ENCODE measurements around the gene SLC14A1. TPM values are rescaled to one million over a fixed set of nuclear protein-coding genes. Genes with fewer than 3 reads are reported as not detected.

The SLC14A1 gene
- total and polyA plus RNA-seq, 7 experiments from 2014 or later = 0.97 to 12.9 (median 3.2) TPM

DNA sequence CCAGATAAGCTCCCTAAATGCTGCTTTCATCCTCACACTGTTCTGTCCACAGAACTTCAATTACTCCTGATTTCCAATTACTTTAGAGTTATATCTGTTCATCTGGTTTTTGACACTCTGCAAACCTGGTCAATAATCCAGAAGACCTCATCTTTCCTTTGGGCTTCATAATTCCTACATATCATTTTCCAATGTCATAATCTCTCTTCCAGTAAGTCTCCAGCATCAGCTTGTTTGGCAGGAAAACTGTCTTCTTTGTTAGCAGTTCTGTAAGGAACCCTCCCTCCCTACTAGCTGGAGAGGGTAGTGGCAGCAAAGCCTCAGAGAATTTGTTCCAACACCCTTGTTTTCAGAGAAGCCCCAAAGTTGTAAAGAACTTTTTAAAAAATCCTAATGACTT is 11.9 kb upstream of the SLC14A1 start:
- Mint-ChIP-seq H3K4me3 (no peak overlapping the region), H3K27ac (no peak overlapping the region), H3K36me3 (peaks cover 7 to 28% (median 22%) of the 10 kb centered on the region in 5 donors), H3K9me3 (peaks cover 6 to 36% (median 16%) of the 10 kb centered on the region in 11 donors), H3K27me3 (peaks cover 0 to 9% (median 0%) of the 10 kb centered on the region in 5 donors), H3K4me1 (peaks cover 0 to 5% (median 0%) of the 10 kb centered on the region in 7 donors)
- CTCF ChIA-PET = no interaction called here
- Histone ChIP-seq H3K36me3 (ENCODE audit: control insufficient read depth in 2 of 3, insufficient read depth in 3 of 3, low read length in 3 of 3) (no peaks in the 10 kb centered on the region), H3K4me3 (ENCODE audit: low read length) (no peak overlapping the region), H3K27me3 (ENCODE audit: control insufficient read depth in 2 of 2, insufficient read depth in 2 of 2, low read length in 2 of 2) (no peaks in the 10 kb centered on the region), H3K9me3 (ENCODE audit: control insufficient read depth in 2 of 3, low read length in 3 of 3) (peaks cover 0 to 15% (median 0%) of the 10 kb centered on the region in 3 experiments), H3K27ac (ENCODE audit: low read depth, low read length) (no peak overlapping the region), H3K4me1 (ENCODE audit: control insufficient read depth in 2 of 2, insufficient read depth in 2 of 2, low read length in 2 of 2) (no peaks in the 10 kb centered on the region)
- no peak for ATAC-seq
- intact Hi-C loops (cut with micrococcal nuclease) = no loop called here
- no peak for DNase-seq
- POLR2A ChIA-PET = no interaction called here

DNA sequence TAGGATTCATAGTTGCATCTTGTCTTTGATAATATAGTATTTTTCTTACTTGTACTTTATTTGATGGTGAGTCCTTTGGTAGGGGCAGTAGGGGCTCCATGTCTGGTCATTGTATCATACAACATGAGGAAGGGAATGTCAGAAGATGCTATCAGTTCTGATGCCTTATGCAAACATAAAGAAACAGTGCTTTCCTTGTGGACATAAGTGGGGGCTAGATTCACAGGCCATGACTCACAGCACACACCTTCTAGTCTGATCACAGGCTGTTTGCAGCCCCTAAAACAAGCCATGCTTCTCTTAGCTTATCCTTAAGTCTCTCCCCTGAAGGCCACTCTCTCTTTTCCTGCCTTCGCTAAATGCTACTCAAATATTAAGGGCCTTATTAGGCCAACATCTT is 10.7 kb upstream of the SLC14A1 start:
- no peak for DNase-seq
- Histone ChIP-seq H3K27me3 (ENCODE audit: control insufficient read depth in 2 of 2, insufficient read depth in 2 of 2, low read length in 2 of 2) (no peaks in the 10 kb centered on the region), H3K9me3 (ENCODE audit: control insufficient read depth in 2 of 3, low read length in 3 of 3) (peaks cover 0 to 8% (median 0%) of the 10 kb centered on the region in 3 experiments), H3K4me3 (ENCODE audit: low read length) (no peak overlapping the region), H3K27ac (ENCODE audit: low read depth, low read length) (no peak overlapping the region), H3K36me3 (ENCODE audit: control insufficient read depth in 2 of 3, insufficient read depth in 3 of 3, low read length in 3 of 3) (no peaks in the 10 kb centered on the region), H3K4me1 (ENCODE audit: control insufficient read depth in 2 of 2, insufficient read depth in 2 of 2, low read length in 2 of 2) (no peaks in the 10 kb centered on the region)
- intact Hi-C loops (cut with micrococcal nuclease) = no loop called here
- H3K27ac Mint-ChIP-seq = no peak overlapping the region
- peaks cover 0 to 5% (median 0%) of the 10 kb centered on the region in 7 donors for H3K4me1 Mint-ChIP-seq
- H3K27me3 Mint-ChIP-seq = peaks cover 0 to 15% (median 0%) of the 10 kb centered on the region in 5 donors
- no peak for ATAC-seq
- H3K4me3 Mint-ChIP-seq = no peak overlapping the region
- peaks cover 2 to 28% (median 12%) of the 10 kb centered on the region in 11 donors for H3K9me3 Mint-ChIP-seq
- ChIA-PET CTCF (no interaction called here), POLR2A (no interaction called here)
- H3K36me3 Mint-ChIP-seq = peaks cover 5 to 22% (median 15%) of the 10 kb centered on the region in 5 donors

DNA sequence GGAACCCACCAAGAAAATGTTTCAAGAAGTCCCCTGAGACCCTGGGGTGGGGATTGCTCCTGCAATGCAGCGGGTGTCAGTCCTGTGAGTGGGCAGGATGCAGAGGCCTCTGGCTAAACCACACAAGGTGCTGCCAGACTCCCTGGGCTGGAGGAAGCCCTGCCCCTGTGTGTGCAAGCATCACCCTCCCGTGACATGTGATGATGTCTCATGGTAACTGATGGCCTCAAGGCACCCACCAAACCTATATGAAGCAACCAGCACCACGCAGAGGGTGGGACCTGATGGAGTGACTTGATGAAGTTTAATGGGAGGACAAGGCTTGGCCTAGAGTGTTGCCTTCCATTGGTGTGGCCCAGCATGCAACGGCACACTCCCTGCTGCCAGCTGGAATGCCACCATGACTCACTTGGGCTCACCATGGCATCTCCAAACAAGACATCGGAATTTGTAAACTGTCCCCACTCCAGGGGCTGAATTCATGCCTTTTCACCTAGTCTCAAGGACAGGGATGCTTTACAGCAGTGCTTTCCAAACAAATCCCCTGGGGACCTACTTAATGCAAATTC is 8.7 kb upstream of the SLC14A1 start:
- Histone ChIP-seq H3K4me1 (ENCODE audit: control insufficient read depth in 2 of 2, insufficient read depth in 2 of 2, low read length in 2 of 2) (no peaks in the 10 kb centered on the region), H3K36me3 (ENCODE audit: control insufficient read depth in 2 of 3, insufficient read depth in 3 of 3, low read length in 3 of 3) (no peaks in the 10 kb centered on the region), H3K27ac (ENCODE audit: low read depth, low read length) (no peak overlapping the region), H3K4me3 (ENCODE audit: low read length) (no peak overlapping the region), H3K27me3 (ENCODE audit: control insufficient read depth in 2 of 2, insufficient read depth in 2 of 2, low read length in 2 of 2) (no peaks in the 10 kb centered on the region), H3K9me3 (ENCODE audit: control insufficient read depth in 2 of 3, low read length in 3 of 3) (no peaks in the 10 kb centered on the region)
- peaks cover 0 to 12% (median 5%) of the 10 kb centered on the region in 5 donors for H3K36me3 Mint-ChIP-seq
- H3K9me3 Mint-ChIP-seq = peaks cover 0 to 9% (median 5%) of the 10 kb centered on the region in 11 donors
- CTCF ChIA-PET = no interaction called here
- POLR2A ChIA-PET = no interaction called here
- no peak overlapping the region for H3K27ac Mint-ChIP-seq
- ATAC-seq (no peak), DNase-seq (no peak)
- intact Hi-C loops (cut with micrococcal nuclease) = no loop called here
- H3K4me3 Mint-ChIP-seq = no peak overlapping the region
- peaks cover 0 to 17% (median 0%) of the 10 kb centered on the region in 5 donors for H3K27me3 Mint-ChIP-seq
- peaks cover 0 to 5% (median 0%) of the 10 kb centered on the region in 7 donors for H3K4me1 Mint-ChIP-seq

DNA sequence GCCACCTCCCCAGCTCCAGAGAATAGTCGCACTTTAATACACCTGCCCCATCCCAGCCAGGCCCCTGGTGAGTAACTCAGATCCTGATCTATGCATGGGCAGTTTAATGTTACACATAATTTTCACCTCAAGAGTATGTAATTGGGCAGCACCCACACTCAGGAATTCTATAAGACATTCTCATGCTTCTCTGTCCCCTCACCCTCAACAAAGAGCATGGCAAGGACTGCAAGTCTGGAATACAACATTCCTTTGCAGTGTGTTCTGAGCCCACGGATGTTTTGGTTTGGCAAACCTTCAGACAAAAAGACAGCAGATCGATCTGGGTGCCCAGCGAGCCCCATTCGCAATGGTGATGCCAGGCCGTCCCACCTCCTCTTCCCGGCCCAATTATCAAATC is 4.9 kb upstream of the SLC14A1 start:
- H3K36me3 ChIP-seq (ENCODE audit: control insufficient read depth in 2 of 3, insufficient read depth in 3 of 3, low read length in 3 of 3) = no peaks in the 10 kb centered on the region
- H3K36me3 Mint-ChIP-seq = peaks cover 0 to 7% (median 0%) of the 10 kb centered on the region in 5 donors
- DNase-seq = no peak
- no peaks in the 10 kb centered on the region for H3K27me3 ChIP-seq (ENCODE audit: control insufficient read depth in 2 of 2, insufficient read depth in 2 of 2, low read length in 2 of 2)
- intact Hi-C loops (cut with micrococcal nuclease) = no loop called here
- no peaks in the 10 kb centered on the region for H3K9me3 ChIP-seq (ENCODE audit: control insufficient read depth in 2 of 3, low read length in 3 of 3)
- ATAC-seq = no peak
- CTCF ChIA-PET = no interaction called here
- H3K4me1 Mint-ChIP-seq = peaks cover 0 to 10% (median 0%) of the 10 kb centered on the region in 7 donors
- no peaks in the 10 kb centered on the region for H3K9me3 Mint-ChIP-seq
- POLR2A ChIA-PET = no interaction called here
- no peak overlapping the region for H3K27ac Mint-ChIP-seq
- H3K27ac ChIP-seq (ENCODE audit: low read depth, low read length) = no peak overlapping the region
- no peak overlapping the region for H3K4me3 Mint-ChIP-seq
- no peaks in the 10 kb centered on the region for H3K4me1 ChIP-seq (ENCODE audit: control insufficient read depth in 2 of 2, insufficient read depth in 2 of 2, low read length in 2 of 2)
- H3K4me3 ChIP-seq (ENCODE audit: low read length) = no peak overlapping the region
- peaks cover 0 to 34% (median 0%) of the 10 kb centered on the region in 5 donors for H3K27me3 Mint-ChIP-seq

DNA sequence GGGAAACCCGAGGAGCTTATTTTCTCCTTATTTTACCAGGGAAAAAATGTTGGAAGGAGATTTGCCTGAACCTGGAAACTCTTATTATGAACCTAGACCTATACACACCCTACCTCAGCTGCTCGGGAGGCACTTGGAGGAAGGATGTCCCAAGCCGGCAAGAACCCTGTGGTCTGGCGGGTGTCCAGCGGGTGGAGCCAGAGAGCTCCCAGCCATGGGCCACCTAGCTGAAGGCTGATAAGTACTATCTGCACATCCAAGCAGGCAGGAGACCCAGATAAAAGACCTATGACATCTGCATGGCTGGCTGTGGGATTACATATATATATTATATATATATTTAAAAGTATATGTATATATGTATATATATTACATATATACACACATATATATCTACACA is 1.1 kb upstream of the SLC14A1 start:
- peaks cover 0 to 35% (median 0%) of the 10 kb centered on the region in 5 donors for H3K27me3 Mint-ChIP-seq
- DNase-seq (peak in 8 of 9 donors; percentile 7 to 74 (median 40)), ATAC-seq (peak; percentile 90)
- Histone ChIP-seq H3K27ac (ENCODE audit: low read depth, low read length) (no peak overlapping the region), H3K27me3 (ENCODE audit: control insufficient read depth in 2 of 2, insufficient read depth in 2 of 2, low read length in 2 of 2) (no peaks in the 10 kb centered on the region), H3K4me3 (ENCODE audit: low read length) (no peak overlapping the region), H3K36me3 (ENCODE audit: control insufficient read depth in 2 of 3, insufficient read depth in 3 of 3, low read length in 3 of 3) (no peaks in the 10 kb centered on the region), H3K9me3 (ENCODE audit: control insufficient read depth in 2 of 3, low read length in 3 of 3) (no peaks in the 10 kb centered on the region), H3K4me1 (ENCODE audit: control insufficient read depth in 2 of 2, insufficient read depth in 2 of 2, low read length in 2 of 2) (no peaks in the 10 kb centered on the region)
- peaks cover 0 to 15% (median 0%) of the 10 kb centered on the region in 7 donors for H3K4me1 Mint-ChIP-seq
- H3K4me3 Mint-ChIP-seq = no peak overlapping the region
- H3K27ac Mint-ChIP-seq = no peak overlapping the region
- peaks cover 0 to 7% (median 0%) of the 10 kb centered on the region in 5 donors for H3K36me3 Mint-ChIP-seq
- intact Hi-C loops (cut with micrococcal nuclease) = loop anchor here (1.0 to 5.0 kb wide), 7 partner anchors 36 to 350 kb away; no protein-coding TSS in a partner anchor
- ChIA-PET CTCF (interaction anchor here (0.9 to 4.1 kb wide), 3 partner anchors 8 to 352 kb away, joined by 3 to 20 read pairs (median 4); no protein-coding TSS in a partner anchor), POLR2A (no interaction called here)
- H3K9me3 Mint-ChIP-seq = no peaks in the 10 kb centered on the region

DNA sequence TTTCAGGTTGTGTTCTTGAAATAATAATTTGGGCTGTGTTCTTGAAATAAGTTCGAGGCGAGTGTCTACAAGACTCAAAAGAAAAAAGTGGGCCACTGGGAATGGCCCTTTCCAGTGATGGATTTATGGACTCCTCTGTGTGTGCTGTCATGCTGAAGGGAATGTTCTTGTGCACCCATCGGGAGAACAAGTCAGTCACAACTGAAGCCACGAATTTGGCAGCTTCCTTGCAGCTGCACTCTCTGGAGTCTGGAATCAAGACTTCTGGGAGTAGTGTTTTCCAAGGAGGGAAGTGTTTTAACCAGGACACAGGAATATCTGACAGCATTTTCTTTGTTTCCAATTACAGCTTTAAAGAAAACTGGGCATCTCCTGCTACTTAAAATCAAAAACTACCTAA is 620 bp downstream of the SLC14A1 start:
- no peak overlapping the region for H3K27ac Mint-ChIP-seq
- Histone ChIP-seq H3K4me3 (ENCODE audit: low read length) (no peak overlapping the region), H3K27ac (ENCODE audit: low read depth, low read length) (no peak overlapping the region), H3K27me3 (ENCODE audit: control insufficient read depth in 2 of 2, insufficient read depth in 2 of 2, low read length in 2 of 2) (no peaks in the 10 kb centered on the region), H3K9me3 (ENCODE audit: control insufficient read depth in 2 of 3, low read length in 3 of 3) (no peaks in the 10 kb centered on the region), H3K36me3 (ENCODE audit: control insufficient read depth in 2 of 3, insufficient read depth in 3 of 3, low read length in 3 of 3) (no peaks in the 10 kb centered on the region), H3K4me1 (ENCODE audit: control insufficient read depth in 2 of 2, insufficient read depth in 2 of 2, low read length in 2 of 2) (no peaks in the 10 kb centered on the region)
- DNase-seq (no peak), ATAC-seq (no peak)
- H3K9me3 Mint-ChIP-seq = no peaks in the 10 kb centered on the region
- H3K36me3 Mint-ChIP-seq = peaks cover 0 to 7% (median 0%) of the 10 kb centered on the region in 5 donors
- CTCF ChIA-PET = interaction anchor here (1.4 kb wide), 1 partner anchor 156 kb away, joined by 4 read pairs; no protein-coding TSS in a partner anchor
- POLR2A ChIA-PET = no interaction called here
- H3K4me3 Mint-ChIP-seq = no peak overlapping the region
- H3K27me3 Mint-ChIP-seq = peaks cover 0 to 41% (median 0%) of the 10 kb centered on the region in 5 donors
- H3K4me1 Mint-ChIP-seq = peaks cover 0 to 15% (median 0%) of the 10 kb centered on the region in 7 donors
- intact Hi-C loops (cut with micrococcal nuclease) = loop anchor here in 1 of 2 donors (5.0 kb wide), 1 partner anchor 113 kb away; no protein-coding TSS in a partner anchor

DNA sequence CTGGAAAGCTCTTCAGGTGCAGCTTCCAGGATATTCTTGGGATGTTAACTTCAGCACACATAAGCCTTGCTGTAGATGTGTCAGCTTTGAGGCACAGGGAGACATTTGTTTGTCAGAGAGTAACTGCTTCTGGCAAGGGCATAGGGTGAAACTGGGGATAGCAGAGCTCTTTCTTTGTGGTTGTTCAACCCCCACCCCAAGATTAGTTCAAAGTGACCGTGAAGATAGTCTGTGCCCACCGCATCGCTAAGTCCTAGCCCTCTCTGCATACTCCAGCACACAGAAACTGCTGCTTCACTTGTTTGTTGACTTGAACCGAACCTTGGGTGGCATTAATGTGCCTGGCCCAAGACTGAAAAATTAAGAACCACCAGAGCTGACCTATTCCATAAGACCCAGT is 1.4 kb downstream of the SLC14A1 start:
- DNase-seq = no peak
- ChIA-PET POLR2A (no interaction called here), CTCF (interaction anchor here (1.4 kb wide), 1 partner anchor 155 kb away, joined by 4 read pairs; no protein-coding TSS in a partner anchor)
- no peak for ATAC-seq
- H3K36me3 ChIP-seq (ENCODE audit: control insufficient read depth in 2 of 3, insufficient read depth in 3 of 3, low read length in 3 of 3) = no peaks in the 10 kb centered on the region
- no peaks in the 10 kb centered on the region for H3K27me3 ChIP-seq (ENCODE audit: control insufficient read depth in 2 of 2, insufficient read depth in 2 of 2, low read length in 2 of 2)
- intact Hi-C loops (cut with micrococcal nuclease) = no loop called here
- H3K4me1 ChIP-seq (ENCODE audit: control insufficient read depth in 2 of 2, insufficient read depth in 2 of 2, low read length in 2 of 2) = no peaks in the 10 kb centered on the region
- H3K27ac ChIP-seq (ENCODE audit: low read depth, low read length) = no peak overlapping the region
- Mint-ChIP-seq H3K4me1 (peaks cover 0 to 15% (median 0%) of the 10 kb centered on the region in 7 donors), H3K4me3 (no peak overlapping the region), H3K27me3 (peaks cover 0 to 41% (median 0%) of the 10 kb centered on the region in 5 donors), H3K27ac (no peak overlapping the region), H3K9me3 (no peaks in the 10 kb centered on the region), H3K36me3 (peaks cover 0 to 7% (median 0%) of the 10 kb centered on the region in 5 donors)
- H3K9me3 ChIP-seq (ENCODE audit: control insufficient read depth in 2 of 3, low read length in 3 of 3) = no peaks in the 10 kb centered on the region
- no peak overlapping the region for H3K4me3 ChIP-seq (ENCODE audit: low read length)
